Measurements from ENCODE around the gene SHANK1.

DNA sequence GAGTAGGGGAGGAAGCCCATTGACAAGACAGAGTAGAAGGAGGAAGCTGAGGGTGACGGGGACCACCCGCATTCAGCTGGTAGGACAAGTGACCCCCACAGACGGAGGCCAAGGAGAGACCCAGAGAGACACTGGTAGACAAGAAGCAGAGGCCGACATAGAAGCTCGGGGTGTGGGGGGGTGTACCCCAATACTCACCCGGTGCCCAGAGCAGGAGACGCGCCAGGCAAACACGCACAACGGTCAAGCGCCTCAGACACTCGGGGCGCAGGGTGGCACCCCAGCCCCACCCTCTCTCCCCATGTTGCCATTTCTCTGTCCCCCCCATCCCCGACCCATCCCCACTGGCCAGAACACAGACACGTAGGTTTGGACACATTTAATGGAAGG, 23.5 kb downstream of the SHANK1 start:
- TF ChIP-seq, protein P1, sequence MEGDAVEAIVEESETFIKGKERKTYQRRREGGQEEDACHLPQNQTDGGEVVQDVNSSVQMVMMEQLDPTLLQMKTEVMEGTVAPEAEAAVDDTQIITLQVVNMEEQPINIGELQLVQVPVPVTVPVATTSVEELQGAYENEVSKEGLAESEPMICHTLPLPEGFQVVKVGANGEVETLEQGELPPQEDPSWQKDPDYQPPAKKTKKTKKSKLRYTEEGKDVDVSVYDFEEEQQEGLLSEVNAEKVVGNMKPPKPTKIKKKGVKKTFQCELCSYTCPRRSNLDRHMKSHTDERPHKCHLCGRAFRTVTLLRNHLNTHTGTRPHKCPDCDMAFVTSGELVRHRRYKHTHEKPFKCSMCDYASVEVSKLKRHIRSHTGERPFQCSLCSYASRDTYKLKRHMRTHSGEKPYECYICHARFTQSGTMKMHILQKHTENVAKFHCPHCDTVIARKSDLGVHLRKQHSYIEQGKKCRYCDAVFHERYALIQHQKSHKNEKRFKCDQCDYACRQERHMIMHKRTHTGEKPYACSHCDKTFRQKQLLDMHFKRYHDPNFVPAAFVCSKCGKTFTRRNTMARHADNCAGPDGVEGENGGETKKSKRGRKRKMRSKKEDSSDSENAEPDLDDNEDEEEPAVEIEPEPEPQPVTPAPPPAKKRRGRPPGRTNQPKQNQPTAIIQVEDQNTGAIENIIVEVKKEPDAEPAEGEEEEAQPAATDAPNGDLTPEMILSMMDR (conservative IDR thresholded peaks at IDR 0.05; ENCODE audit: low read depth, low read length) = no peak
- TF ChIP-seq EZH2 (IDR thresholded peaks at IDR 0.05; ENCODE audit: low read length, unreplicated experiment) = no peak
